Mesendoderm (in vitro differentiated cells): ENCODE measurements around the gene RAP2B.
A peak's percentile ranks its signal among the peaks of the same experiment; 100 is the strongest.

Experiments used
- DNase-seq: peaks from one replicate; pipeline ENCODE4 v3.0.0; 2013
- H2AK5ac ChIP-seq: 2 replicates; pipeline ENCODE4 v1.6.1; 2013; ENCODE audit warnings: low read length, inconsistent platforms
- H2BK120ac ChIP-seq: 2 replicates; pipeline ENCODE4 v1.6.1; 2013; ENCODE audit warnings: low read depth, mild to moderate bottlenecking, low read length, moderate library complexity, mixed read lengths
- H2BK15ac ChIP-seq: replicated peaks from 2 replicates; pipeline ENCODE4 v1.6.1; 2013; ENCODE audit warnings: low read depth, mild to moderate bottlenecking, moderate library complexity
- H2BK5ac ChIP-seq: 2 replicates; pipeline ENCODE4 v1.6.1; 2013; ENCODE audit warnings: low read length, inconsistent platforms
- H3K18ac ChIP-seq: 2 replicates; pipeline ENCODE4 v1.6.1; 2013; ENCODE audit warnings: mild to moderate bottlenecking, low read length, mixed read lengths
- H3K23ac ChIP-seq: one replicate; pipeline ENCODE4 v1.6.1; 2013; ENCODE audit warnings: low read length
- H3K27ac ChIP-seq: 2 replicates; pipeline ENCODE4 v1.5.1; 2013; ENCODE audit warnings: low read depth, mild to moderate bottlenecking, inconsistent platforms, low read length, moderate library complexity
- H3K27me3 ChIP-seq: 2 replicates; pipeline ENCODE4 v1.6.1; 2013; ENCODE audit warnings: low read length, control low read depth, mild to moderate bottlenecking, inconsistent platforms; ENCODE audit not compliant: insufficient read depth, poor library complexity
- H3K36me3 ChIP-seq: 2 replicates; pipeline ENCODE4 v1.6.1; 2013; ENCODE audit warnings: low read length, inconsistent platforms; ENCODE audit not compliant: control insufficient read depth, insufficient read depth
- H3K4ac ChIP-seq: one replicate; pipeline ENCODE4 v1.6.1; 2013; ENCODE audit warnings: low read depth, mild to moderate bottlenecking, low read length, moderate library complexity
- H3K4me1 ChIP-seq: 2 replicates; pipeline ENCODE4 v1.6.1; 2013; ENCODE audit warnings: low read depth, low read length, inconsistent platforms; ENCODE audit not compliant: control insufficient read depth
- H3K4me2 ChIP-seq: 2 replicates; pipeline ENCODE4 v1.6.1; 2013; ENCODE audit warnings: low read length
- H3K4me3 ChIP-seq: 2 replicates; pipeline ENCODE4 v1.5.1; 2013; ENCODE audit warnings: mild to moderate bottlenecking, low read length
- H3K56ac ChIP-seq: one replicate; pipeline ENCODE4 v1.6.1; 2013; ENCODE audit warnings: low read length
- H3K79me1 ChIP-seq: 2 replicates; pipeline ENCODE4 v1.6.1; 2013; ENCODE audit warnings: low read length, inconsistent platforms
- H3K79me2 ChIP-seq: 2 replicates; pipeline ENCODE4 v1.6.1; 2013; ENCODE audit warnings: mild to moderate bottlenecking, low read length; ENCODE audit not compliant: control insufficient read depth, insufficient read depth
- H3K9ac ChIP-seq: 2 replicates; pipeline ENCODE4 v1.6.1; 2013; ENCODE audit warnings: low read length, inconsistent platforms
- H4K5ac ChIP-seq: one replicate; pipeline ENCODE4 v1.6.1; 2013; ENCODE audit warnings: low read length
- H4K8ac ChIP-seq: one replicate; pipeline ENCODE4 v1.6.1; 2013; ENCODE audit warnings: low read depth, mild to moderate bottlenecking, control low read depth, low read length, moderate library complexity
- WGBS: extraction: QIAGEN DNeasy Blood & Tissue Kit; methylation state at CpG from one replicate; pipeline ENCODE4 v1.1.7; 2013; ENCODE audit warnings: low lambda C conversion rate, missing lambda C conversion rate; ENCODE audit not compliant: insufficient coverage; ENCODE audit errors: extremely low coverage; 5-methylcytosine and 5-hydroxymethylcytosine counted together

RAP2B gene

DNA sequence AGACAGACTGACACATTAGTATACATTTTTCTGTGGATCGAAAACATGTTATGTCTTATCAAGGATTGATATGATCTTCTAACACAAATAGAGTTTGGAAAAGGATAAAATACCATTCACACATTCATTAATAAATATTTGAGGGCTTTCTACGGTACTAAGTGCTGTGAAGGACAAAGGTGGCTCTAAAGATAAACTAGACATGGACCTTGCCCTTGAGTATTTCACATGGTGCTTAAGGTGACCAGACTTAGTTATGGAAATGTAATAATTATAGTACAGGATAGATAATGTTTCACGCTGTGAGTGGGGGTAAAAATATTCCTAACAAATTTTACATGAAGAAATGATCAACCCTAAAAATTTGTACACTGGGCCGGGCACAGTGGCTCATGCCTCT, 3.8 kb upstream of the RAP2B start:
- Histone ChIP-seq H2AK5ac (no peak overlapping the region), H3K4me2 (no peak overlapping the region), H3K18ac (no peak overlapping the region), H2BK15ac (no peak overlapping the region), H3K23ac (no peak overlapping the region), H3K9ac (no peak overlapping the region), H2BK120ac (no peak overlapping the region), H3K4me1 (no peaks in the 10 kb centered on the region), H3K27me3 (no peaks in the 10 kb centered on the region), H3K4ac (no peak overlapping the region), H4K8ac (no peak overlapping the region), H3K79me2 (peaks cover 10% of the 10 kb centered on the region), H3K4me3 (no peak overlapping the region), H3K27ac (no peak overlapping the region), H3K79me1 (no peaks in the 10 kb centered on the region), H3K36me3 (no peaks in the 10 kb centered on the region), H2BK5ac (no peak overlapping the region), H3K56ac (no peak overlapping the region), H4K5ac (no peak overlapping the region)
- no peak for DNase-seq
- WGBS: no CpG with 5 or more reads among the region's 4 CpGs

- Histone ChIP-seq H2AK5ac (peak overlapping the region; percentile 27), H3K56ac (no peak overlapping the region), H2BK5ac (no peak overlapping the region), H3K27me3 (no peaks in the 10 kb centered on the region), H3K4me1 (no peaks in the 10 kb centered on the region), H3K4me2 (no peak overlapping the region), H4K8ac (no peak overlapping the region), H3K27ac (no peak overlapping the region), H3K4me3 (no peak overlapping the region), H2BK120ac (no peak overlapping the region), H4K5ac (no peak overlapping the region), H3K79me2 (peaks cover 19% of the 10 kb centered on the region), H3K23ac (no peak overlapping the region), H3K36me3 (no peaks in the 10 kb centered on the region), H3K9ac (no peak overlapping the region), H3K4ac (no peak overlapping the region), H3K79me1 (peaks cover 2% of the 10 kb centered on the region), H3K18ac (no peak overlapping the region), H2BK15ac (no peak overlapping the region)
- no CpG with 5 or more reads among the region's 9 CpGs for WGBS
- no peak for DNase-seq
These were observed 2.9 kb upstream of the RAP2B start for GRCh38 chr3:153158961-153159735.

GRCh38 chr3:153159771-153160397, 2.1 kb upstream of the RAP2B start:
- Histone ChIP-seq H2BK120ac (no peak overlapping the region), H3K4me3 (no peak overlapping the region), H3K27ac (peak overlapping the region; percentile 95), H3K18ac (no peak overlapping the region), H3K56ac (peak overlapping the region; percentile 97), H3K79me2 (peaks cover 23% of the 10 kb centered on the region), H3K23ac (no peak overlapping the region), H3K4me2 (peak overlapping the region; percentile 95), H3K36me3 (no peaks in the 10 kb centered on the region), H2BK5ac (no peak overlapping the region), H2AK5ac (peak overlapping the region; percentile 27), H4K5ac (no peak overlapping the region), H4K8ac (no peak overlapping the region), H2BK15ac (no peak overlapping the region), H3K9ac (peak overlapping the region; percentile 90), H3K79me1 (peaks cover 2% of the 10 kb centered on the region), H3K4me1 (peaks cover 3% of the 10 kb centered on the region), H3K4ac (no peak overlapping the region), H3K27me3 (no peaks in the 10 kb centered on the region)
- WGBS: no CpG with 5 or more reads among the region's 9 CpGs
- no peak for DNase-seq

DNA sequence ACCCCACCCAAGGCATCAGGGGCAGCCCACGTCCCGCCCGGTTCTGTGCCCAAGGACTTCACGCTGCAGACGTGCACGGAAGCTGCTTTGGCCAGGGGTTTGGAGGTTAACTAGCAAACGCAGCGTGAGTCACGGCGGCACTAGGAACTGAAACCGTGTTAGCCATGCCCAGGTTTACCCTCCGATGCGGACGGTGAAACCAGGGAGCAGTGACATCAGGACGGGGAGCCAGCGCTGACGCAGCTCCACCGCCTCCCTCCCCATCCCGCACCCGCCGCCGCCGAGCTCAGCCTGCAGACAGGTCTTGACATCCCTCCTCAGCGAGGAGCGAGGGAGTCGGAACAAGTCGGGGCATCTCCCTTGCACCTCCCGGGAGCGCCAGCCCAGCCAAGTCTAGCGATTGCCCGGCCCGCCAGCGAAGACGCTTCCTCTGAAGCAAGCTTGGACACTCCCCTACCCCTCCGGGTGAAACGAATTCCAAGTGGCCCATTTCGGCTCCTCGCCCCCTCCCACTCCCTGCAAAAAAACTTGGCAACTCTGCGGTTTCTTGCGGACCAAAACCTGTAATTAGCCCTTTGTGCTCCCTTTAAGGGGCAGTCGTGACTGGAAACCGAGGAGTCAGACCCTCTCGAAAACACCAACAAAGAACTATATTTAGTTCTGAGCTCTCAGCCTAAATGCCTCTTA, 1.4 kb upstream of the RAP2B start:
- peak; percentile 95 for DNase-seq
- peak overlapping the region; percentile 95 for H3K27ac ChIP-seq
- no peak overlapping the region for H4K5ac ChIP-seq
- H3K4me2 ChIP-seq: peak overlapping the region; percentile 95
- H3K4me3 ChIP-seq: peak overlapping the region; percentile 57
- no peak overlapping the region for H4K8ac ChIP-seq
- H3K23ac ChIP-seq: peak overlapping the region; percentile 67
- peaks cover 2% of the 10 kb centered on the region for H3K79me1 ChIP-seq
- H3K36me3 ChIP-seq: no peaks in the 10 kb centered on the region
- H3K27me3 ChIP-seq: no peaks in the 10 kb centered on the region
- H2AK5ac ChIP-seq: no peak overlapping the region
- peak overlapping the region; percentile 51 for H2BK5ac ChIP-seq
- peak overlapping the region; percentile 1 for H3K18ac ChIP-seq
- H3K56ac ChIP-seq: peak overlapping the region; percentile 97
- peaks cover 3% of the 10 kb centered on the region for H3K4me1 ChIP-seq
- WGBS: no CpG with 5 or more reads among the region's 43 CpGs
- H2BK15ac ChIP-seq: no peak overlapping the region
- H3K79me2 ChIP-seq: peaks cover 29% of the 10 kb centered on the region
- H2BK120ac ChIP-seq: no peak overlapping the region
- no peak overlapping the region for H3K4ac ChIP-seq
- peak overlapping the region; percentile 90 for H3K9ac ChIP-seq

- Histone ChIP-seq H3K56ac (peak overlapping the region; percentile 97), H3K4ac (peak overlapping the region; percentile 76), H3K9ac (peak overlapping the region; percentile 90), H2AK5ac (no peak overlapping the region), H3K36me3 (no peaks in the 10 kb centered on the region), H3K4me2 (peak overlapping the region; percentile 95), H3K79me2 (peaks cover 29% of the 10 kb centered on the region), H3K79me1 (peaks cover 2% of the 10 kb centered on the region), H3K4me1 (peaks cover 3% of the 10 kb centered on the region), H3K4me3 (peak overlapping the region; percentile 82), H2BK120ac (no peak overlapping the region), H4K5ac (no peak overlapping the region), H2BK15ac (no peak overlapping the region), H3K27me3 (no peaks in the 10 kb centered on the region), H3K23ac (no peak overlapping the region), H3K18ac (peak overlapping the region; percentile 86), H3K27ac (peak overlapping the region; percentile 95), H2BK5ac (no peak overlapping the region), H4K8ac (no peak overlapping the region)
- peak; percentile 100 for DNase-seq
- WGBS: no CpG with 5 or more reads among the region's 27 CpGs
These were observed 800 bp upstream of the RAP2B start for GRCh38 chr3:153161138-153161713.
